Measurements from ENCODE around the gene OSBPL1A. TPM values are rescaled to one million over a fixed set of nuclear protein-coding genes. Genes with fewer than 3 reads are reported as not detected.

OSBPL1A gene
- 33.5 TPM for polyA plus RNA-seq (2013, experiment 1 of 2; ENCODE audit: insufficient read length)
- 30.5 TPM for polyA plus RNA-seq (2013, experiment 2 of 2; ENCODE audit: insufficient read length)

DNA sequence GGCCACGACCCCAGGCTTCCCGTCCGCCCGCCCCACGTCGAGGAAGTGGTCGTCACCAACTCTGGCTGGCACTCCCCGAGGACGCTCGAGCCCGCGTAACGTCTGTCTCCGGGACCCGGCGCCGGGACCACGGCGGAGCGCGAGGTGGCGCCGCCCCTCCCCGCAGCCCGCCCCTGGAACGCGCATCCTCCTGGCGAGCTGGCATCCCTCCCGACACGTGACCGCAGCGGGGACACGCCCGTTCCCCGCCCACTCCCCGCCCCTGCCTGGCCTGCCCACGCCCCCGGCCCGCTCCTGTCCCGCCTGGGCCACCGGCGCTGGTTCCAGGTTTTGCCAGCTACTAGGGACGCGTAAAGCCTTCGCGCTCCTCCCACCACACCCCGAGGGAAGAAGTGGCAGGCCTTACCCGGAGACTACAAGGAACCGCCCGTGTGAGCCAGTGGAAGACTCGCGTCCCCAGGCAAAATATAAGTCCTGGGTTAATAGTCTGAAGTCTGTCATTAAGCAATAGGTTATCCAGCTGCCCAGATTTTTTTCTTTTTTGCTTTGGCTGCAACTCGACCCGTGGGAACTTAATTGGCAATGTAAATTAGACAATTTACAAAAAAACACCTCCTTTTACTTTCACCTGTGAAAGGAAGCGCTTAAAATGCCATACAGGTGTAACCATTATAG lies at the start of gene OSBPL1A:
Gene OSBPL1A (minus strand): TSS at position 131 of the 675 bp plus-strand sequence. CDS start 20,291 bp downstream, outside the sequence.
- DNase-seq = peak; percentile 91

DNA sequence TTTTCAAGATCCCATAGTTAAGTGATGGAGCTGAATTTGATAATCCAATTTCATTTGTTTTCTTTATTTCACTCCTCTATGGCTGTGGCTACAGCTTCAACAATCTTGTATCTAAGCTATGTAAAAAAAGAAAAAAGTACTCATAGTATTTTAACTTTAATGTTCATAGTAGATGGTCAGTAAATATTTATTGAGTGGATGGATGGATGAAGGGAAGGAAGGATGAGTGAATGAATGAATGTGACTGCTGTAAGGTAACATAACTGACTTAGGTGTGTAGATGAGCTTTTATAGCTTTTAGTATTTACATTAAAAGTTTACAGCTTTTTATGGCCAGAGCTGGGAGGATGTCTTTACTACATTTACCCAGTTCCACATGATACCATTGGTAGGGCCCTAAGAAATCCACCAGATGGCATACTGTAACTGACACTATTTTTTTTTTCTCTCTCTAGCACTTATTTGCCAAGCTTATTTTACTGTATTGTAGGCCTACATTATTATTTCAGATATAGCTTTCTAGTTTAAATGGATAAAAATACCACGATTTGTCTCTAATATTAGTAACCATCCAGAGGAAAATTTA lies 49.4 kb upstream of the OSBPL1A start:
- no peak for DNase-seq

DNA sequence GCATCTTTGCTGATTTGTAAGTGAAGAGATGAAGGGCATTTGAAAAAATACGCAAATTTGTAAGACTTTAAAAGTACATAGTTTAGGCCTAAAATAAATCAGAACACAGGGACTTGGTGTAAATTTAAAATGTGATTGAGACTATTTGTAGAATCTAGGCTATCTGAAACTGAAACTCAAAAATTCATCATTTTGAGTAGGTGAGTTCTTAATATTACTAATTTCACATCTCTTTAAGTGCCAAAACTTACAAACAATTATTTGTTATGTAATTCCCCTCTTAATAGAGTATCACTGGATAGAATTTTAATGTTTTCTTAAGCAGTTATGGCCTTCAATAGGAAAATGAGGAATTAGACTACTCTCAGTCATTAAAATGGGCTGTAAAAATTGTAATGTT lies 48.8 kb upstream of the OSBPL1A start:
- DNase-seq = no peak

DNA sequence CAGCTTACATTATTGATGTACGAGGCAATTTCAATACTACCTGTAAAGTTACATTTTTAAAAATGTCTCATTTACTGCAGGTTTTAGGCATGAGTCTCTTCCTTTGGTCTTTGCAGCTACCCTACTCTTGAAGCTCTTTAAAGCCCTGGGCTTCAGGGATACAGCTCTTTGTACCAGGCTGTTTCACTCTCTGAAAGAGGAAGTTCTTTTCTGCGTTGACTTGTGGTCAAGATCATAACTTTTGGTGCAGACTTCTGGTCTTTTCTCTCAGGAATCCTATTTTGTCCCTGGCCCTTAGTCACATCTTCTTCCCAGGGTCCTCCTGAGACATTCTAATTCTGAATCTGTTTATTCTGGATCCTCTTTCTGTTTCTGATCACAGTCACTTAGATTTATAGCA lies 46.2 kb upstream of the OSBPL1A start:
- DNase-seq = no peak

DNA sequence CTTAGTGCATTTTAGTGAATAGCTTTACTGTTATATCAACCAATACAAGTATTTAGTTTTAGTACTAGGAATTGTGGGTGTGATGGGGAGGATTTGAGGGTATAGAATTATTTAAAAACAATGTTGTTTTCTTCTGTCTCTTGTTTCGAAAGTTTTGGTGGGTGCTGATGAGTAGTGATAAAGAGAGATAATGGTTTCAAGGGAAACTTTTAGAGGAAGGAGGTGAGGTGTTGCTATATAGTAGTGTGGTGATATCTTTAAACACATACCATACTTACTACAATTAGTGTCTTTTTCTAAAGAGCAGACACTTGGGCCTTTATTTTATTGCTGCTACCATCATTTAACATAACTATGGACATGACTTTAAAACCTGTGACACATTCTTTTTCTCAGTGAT lies 39.3 kb upstream of the OSBPL1A start:
- no peak for DNase-seq

DNA sequence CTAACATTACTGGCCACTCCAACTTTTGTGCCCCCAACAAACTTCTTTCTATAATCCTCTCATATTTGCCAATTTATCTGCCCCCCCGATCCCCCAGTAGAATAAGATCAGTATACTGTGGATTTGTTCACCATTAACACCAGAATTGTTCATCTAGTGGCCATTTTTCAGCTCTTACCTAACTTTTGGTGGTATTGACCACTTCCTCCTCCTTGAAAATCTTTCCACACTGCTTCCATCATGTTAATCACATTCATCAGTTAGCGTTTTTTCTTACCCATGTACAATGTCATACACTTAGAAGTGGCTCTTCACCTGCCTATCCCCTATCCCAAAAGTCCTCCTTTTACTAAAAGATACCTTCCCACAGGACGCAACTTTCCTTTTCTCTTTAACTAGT lies 35.0 kb upstream of the OSBPL1A start:
- DNase-seq = no peak

DNA sequence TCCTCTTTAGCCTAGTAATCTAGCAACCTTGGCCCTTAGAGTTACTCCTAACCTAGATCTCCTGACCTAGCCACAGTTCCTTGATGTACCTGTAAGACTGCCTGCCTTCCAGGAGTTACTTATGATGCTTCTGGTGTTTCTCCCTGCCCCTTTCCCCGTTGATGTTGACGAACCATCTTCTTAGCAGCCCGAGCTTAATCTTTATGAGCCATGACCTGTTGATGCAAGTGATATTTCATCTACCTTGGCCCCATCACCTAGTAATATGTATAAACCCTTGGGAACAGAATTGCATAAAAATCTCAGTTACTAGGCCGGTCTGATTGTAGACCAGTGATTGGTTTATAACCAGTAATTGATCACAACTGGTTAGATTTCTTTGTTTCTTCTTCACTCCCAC lies 31.6 kb upstream of the OSBPL1A start:
- no peak for DNase-seq

DNA sequence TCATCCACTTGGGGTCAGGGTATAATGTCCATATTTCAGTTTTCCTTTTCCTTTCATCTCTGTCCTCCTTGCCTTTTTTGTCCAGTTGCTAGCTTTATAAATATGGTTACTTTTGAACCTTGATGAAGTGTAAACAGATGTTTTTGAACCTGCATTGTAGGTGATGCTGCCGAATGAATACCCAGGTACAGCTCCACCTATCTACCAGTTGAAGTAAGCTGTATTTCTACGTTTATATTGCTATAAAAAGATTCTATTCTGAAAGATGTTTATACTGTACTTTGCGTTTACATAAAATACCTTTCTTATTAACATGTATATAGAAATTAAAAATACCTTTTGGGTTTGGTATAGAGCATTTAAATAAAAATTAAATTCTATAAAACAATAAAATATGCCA lies 31.1 kb upstream of the OSBPL1A start:
- DNase-seq = no peak

DNA sequence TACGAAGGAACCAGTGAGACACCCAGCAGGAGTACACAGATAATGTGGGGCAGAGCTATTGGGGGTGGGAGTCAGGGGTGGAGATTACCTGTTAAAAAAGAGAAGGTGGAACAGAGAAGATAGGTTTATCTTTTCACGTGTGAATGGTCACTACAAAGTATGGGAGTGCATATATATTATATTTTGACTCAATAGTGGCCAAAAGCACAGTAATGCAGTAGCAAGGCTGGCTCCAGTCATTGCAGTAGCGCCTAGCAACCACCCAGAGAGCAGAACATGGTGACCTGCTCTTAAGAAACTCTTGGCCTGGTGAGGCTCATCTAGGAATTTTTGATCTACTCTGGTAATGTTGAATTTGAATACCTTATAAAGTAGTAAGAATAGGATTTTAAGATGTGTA lies 29.9 kb upstream of the OSBPL1A start:
- peak; percentile 2 for DNase-seq

DNA sequence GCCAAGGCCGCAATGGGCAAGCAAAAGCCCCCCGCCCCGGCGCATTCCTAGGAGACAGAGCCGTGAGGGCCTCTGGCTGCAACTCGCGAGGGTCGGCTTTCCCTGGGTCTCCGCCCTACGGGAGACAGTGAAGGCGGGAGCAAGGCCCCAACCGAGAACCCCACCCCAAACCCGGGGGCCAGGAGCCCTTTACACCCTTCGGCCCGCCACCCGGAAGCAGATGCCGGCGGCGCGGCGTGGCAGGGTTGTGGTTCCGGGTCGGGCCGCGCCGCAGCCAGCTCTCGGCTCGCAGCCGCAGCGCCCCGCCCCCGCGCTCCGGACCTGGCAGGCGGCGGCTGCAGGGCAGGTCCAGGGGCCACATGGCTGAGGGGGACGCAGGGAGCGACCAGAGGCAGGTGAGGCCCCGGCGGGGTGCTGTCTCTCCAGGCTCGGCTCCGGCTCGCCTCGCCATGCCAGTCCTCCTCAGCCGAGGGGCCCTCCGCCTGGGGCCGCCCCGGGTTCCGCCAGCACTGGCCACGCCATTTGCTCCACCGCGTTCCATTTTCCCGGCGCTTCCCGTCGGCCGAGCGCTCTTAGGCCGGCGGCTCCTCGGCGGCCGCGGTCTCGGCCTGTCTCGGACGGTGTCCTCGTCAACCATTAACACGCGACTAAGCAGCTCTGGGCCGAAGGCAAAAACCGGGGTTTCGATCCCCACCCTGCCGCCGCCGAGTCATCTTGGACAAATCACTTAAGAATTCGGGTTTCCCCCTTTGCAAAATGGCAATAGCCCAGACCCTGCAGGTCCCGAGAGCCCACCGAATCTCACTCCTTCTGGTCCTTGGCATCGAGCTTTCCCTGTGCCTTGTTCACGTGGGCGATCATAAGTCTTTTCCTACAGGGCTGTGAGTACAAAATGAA lies 29.0 kb upstream of the OSBPL1A start, which contains the start of gene IMPACT:
Gene IMPACT (plus strand): TSS at position 273 of the 897 bp plus-strand sequence. CDS start 87 bp downstream, at position 360.
- peak; percentile 87 for DNase-seq

DNA sequence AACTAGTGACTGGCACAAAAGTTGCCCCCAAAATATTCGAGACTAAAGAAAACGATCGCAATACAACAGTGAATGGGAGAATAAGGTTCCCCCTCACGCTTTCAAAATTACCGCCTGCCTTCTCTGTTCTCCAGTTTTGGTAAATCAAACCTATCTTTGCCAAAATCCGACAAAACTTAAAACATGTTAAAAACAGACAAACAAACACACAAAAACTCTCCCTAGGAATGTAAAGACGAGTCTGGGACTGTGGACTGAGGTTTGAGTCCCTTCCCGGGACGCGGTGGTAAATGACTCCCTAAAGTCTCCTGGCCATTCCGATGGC lies 28.4 kb upstream of the OSBPL1A start:
- DNase-seq = no peak

DNA sequence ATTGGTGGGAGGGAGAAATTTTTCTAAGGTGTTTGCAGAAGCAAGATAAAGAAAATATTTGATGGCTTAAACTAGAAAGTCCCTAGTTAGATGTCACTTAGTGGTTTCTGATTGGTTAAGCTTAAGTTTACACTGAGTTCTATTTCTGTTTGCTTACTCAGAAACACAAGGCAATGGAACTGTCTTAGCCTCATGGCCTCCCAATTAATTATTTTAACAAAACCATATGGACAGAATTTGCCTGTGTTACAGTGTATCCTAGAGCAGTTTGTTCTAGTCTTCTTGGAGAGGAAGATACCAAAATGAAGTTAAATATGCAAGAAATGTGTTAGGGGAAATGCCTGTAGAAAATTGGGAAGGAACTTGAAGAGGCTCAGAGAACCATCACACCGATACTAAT lies 24.2 kb upstream of the OSBPL1A start:
- DNase-seq = no peak

DNA sequence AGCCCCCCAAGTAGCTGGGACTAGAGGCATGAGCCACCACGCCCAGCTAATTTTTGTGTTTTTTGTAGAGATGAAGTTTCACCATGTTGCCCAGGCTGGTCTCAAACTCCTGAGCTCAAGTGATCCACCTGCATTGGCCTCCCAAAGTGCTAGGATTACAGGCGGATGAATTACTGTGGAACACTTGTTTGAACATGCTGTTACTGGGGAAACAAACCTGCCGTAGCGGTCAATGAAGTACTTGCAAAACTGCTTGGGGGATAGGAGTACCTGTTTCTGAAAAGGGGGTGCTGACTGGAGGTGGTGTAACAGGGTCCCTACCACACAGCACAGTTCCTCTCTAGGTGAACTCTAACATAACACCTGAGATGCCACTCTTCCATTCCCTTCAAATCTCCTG lies 22.9 kb upstream of the OSBPL1A start:
- DNase-seq = no peak

DNA sequence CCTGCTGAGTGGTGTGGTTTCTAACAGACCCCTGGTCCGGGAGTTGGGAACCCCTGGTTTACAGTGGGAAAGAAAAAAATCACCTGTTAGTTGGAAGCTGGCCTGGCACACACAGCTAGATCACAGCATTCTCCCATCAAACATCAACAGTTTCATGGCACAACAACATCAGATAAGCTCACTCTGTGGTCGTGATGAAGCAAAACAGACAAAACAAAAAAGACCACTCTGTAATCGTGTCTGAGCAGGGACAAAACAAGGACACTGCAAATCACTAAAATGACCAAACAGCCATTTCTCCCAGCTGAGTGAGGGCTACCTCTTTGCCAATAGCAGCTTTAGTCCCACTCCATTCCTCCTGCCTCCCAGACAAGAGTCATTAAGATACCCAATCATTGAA lies 19.9 kb upstream of the OSBPL1A start:
- DNase-seq = no peak

DNA sequence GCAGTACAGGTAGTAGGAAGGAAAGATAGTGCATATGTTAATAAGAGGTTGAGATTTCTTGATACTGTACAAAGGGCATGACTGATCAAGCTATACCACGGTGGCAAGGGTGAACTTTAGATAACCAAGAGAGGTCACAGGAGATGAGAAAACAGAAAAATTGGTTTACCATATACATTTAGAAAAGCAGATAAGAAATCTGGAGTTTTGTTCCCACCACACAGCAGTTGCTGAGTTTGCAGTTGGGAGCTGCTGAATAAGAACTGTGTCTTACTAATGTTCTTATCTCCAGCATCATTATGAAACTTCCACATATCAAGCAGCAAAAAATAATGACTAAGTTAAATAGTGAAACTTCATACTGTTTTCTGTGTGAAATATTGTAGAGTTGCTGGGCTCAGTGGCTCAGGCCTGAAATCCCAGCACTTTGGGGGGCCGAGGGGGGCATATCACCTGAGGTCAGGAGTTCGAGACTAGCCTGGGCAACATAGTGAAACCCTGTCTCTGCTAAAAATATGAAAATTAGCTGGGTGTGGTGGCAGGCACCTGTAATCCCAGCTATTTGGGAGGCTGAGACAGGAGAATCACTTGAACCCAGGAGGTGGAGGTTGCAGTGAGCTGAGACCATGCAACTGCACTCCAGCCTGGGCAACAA lies 16.9 kb upstream of the OSBPL1A start:
- no peak for DNase-seq

DNA sequence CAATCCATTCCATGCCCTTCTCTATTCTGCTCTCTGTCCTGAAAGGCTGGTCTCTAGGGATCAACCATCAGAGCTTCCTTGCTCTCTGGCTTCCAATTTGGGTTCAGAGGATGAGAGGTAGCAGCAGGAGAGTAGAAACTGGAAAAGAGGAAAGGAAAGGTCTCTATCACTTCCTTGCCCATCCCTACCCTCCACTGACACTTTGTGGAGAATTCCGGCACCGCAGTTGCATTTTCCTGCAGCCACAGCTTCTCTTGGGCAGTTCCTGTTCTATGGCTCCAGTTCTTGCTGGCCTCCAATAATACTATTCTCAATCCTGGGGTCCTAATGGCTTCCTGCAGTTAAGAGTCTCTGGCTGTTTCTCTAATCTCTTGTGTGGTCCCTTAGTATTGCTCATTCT lies 15.5 kb upstream of the OSBPL1A start:
- DNase-seq = peak; percentile 19

DNA sequence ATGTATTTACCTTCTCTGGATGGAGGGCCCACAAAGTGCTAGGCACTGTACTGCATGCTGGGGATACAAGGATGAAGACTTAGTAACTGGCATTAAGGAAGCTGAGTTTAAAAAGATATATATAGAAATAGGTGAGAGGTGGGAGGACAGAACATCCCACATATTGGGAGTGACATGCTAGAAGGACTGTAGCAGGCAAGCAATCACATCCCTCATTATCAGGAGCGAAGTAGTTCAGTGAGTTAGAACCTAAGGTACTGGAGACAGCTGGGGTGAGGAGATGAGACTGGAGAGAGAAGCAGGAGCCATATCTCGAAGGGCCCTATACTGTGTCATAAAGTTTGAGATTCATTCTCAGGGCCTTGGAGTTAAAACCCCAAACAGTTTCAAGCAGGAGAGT lies 10.9 kb upstream of the OSBPL1A start:
- no peak for DNase-seq

DNA sequence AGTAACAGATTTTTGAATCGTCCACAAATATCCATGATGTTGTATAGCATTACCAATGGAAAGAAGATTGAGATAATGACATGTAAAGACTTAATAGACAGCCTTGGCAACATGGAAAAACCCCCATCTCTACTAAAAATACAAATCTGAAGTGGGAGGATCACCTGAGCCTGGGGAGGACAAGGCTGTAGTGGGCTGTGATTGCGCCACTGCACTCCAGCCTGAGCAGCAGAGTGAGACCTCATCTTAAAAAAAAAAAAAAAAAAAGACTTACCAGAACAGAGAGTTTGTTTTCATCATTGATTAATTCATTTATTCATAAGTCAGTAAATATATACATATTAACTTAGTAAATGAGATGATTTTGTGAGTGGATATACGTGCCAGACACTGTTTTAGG lies 7.0 kb upstream of the OSBPL1A start:
- no peak for DNase-seq

DNA sequence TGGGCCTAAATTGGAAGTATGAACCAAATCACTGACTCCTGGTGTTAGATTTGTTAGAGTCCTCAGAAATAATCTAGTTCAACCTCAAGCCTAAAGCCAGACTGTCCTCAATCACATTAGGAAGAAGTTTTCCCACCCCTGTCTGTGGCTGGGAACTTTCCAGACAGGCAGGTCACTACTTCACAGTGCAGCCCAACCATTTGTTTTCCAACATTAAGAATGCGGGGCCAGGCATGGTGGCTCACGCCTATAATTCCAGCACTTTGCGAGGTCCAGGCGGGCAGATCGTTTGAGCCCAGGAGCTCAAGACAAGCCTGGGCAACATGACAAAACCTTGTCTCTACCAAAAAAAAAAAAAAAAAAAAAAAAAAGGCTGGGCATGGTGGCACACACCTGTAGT lies 5.5 kb upstream of the OSBPL1A start:
- no peak for DNase-seq

DNA sequence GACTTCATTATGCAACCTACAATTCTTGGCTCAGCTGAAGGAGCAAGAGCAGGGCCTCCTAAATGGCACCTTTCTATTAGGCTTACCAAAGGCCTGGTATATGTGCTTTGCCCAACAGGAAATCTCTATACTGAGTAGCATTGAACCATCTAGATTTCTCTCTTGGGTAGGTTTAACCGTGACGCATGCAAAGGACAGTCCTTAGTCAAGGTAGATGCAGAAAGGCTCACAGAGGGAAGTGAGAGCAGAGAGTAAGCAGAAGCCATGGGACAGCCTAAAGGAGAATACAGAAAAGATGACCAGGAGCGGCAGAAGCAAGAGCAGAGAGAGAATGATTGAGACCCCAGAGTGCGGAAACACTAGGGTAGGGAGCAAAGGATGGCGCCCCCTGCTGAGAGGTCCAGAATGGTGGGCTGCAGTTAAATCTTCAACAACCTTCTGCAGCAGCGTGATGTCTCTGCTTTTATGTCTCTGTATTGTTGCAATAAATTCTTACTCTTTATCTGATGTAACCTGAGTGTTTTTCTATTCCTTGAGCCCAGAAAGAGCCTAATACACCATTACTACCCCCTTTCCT lies 4.7 kb upstream of the OSBPL1A start:
- no peak for DNase-seq

DNA sequence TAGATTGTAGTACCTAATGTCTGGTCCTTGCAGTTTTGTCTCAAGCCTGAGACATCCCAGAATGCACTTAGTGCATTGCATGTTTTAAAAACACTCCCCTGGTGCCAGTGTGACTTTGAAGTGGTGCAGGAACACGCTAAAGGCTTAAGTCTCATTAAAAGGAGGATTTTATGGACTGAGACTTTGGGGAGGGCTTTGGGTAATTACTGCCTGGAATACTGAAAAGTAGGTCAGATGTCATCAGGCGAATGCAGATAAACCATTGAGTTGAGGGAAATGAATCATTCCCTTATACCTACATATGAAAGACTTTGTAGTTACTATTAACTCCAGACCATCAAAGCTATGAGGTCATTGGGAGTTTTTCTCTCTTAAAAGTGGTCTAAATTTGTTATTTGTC lies 3.0 kb upstream of the OSBPL1A start:
- no peak for DNase-seq

DNA sequence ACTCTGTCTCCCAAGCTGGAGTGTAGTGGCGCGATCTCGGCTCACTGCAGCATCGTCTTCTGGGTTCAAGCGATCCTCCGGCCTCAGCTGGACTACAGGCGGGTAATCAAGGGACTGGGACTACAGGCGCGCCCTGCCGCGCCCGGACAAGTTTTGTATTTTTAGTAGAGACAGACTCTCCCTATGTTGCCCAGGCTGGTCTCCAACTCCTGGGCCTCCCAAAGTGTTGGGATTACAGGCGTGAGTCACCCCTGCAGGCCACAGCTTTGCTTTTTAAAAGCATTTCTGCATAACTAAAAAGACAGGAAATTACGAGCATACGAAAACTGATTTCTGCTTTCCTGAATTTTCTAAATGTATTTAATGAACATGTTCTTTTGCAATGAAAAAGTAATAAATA lies 916 bp upstream of the OSBPL1A start:
- peak; percentile 40 for DNase-seq
